HFFc6 (cell line): Measurements from ENCODE around the gene NUP98. TPM values are rescaled to one million over a fixed set of nuclear protein-coding genes. Genes with fewer than 3 reads are reported as not detected.
A peak's percentile ranks its signal among the peaks of the same experiment; 100 is the strongest.

Source experiments
- DNase-seq: peaks from one replicate; pipeline ENCODE4 v3.0.0-alpha.2; 2018
- H3K27ac Mint-ChIP-seq: 2 replicates; pipeline ENCODE4 v1.8.0; 2020; ENCODE audit warnings: mild to moderate bottlenecking, mixed read lengths
- H3K27me3 Mint-ChIP-seq: 2 replicates; pipeline ENCODE4 v1.8.0; 2021; ENCODE audit warnings: mild to moderate bottlenecking, moderate library complexity, mixed read lengths; ENCODE audit not compliant: insufficient read depth
- H3K36me3 Mint-ChIP-seq: 2 replicates; pipeline ENCODE4 v1.8.0; 2021; ENCODE audit warnings: low read depth, mixed read lengths
- H3K4me1 Mint-ChIP-seq: 2 replicates; pipeline ENCODE4 v1.8.0; 2020; ENCODE audit warnings: low read depth, mixed read lengths
- H3K4me3 Mint-ChIP-seq: 2 replicates; pipeline ENCODE4 v1.8.0; 2020; ENCODE audit warnings: mild to moderate bottlenecking, moderate library complexity, mixed read lengths
- H3K9me3 Mint-ChIP-seq: 2 replicates; pipeline ENCODE4 v1.8.0; 2020; ENCODE audit warnings: mild to moderate bottlenecking, mixed read lengths
- CTCF ChIP-seq: fragments of 200-600 bp; sonication (generic); IDR thresholded peaks from 2 replicates; pipeline ENCODE4 v1.5.0; 2021; ENCODE audit warnings: antibody characterized with exemption, mild to moderate bottlenecking
- total RNA-seq, 6 experiments: library from RNA; stranded (reverse); fragmentation: NEBNext Ultra II Directional; extraction: Animal tissue kit (Norgen Biotek cat#: 25700); gene quantifications; 2 replicates in 1 of 6; 3 replicates in 5 of 6; pipeline ENCODE4 v1.2.3, GENCODE V29; 2021

The NUP98 gene
- total RNA-seq, 6 experiments from 2014 or later, result 81.4 to 96.7 (median 85.6) TPM

- no peaks in the 10 kb centered on the region for H3K9me3 Mint-ChIP-seq
- H3K4me3 Mint-ChIP-seq, result no peak overlapping the region
- no peak for TF ChIP-seq CTCF
- H3K4me1 Mint-ChIP-seq, result peaks cover 37% of the 10 kb centered on the region
- H3K27ac Mint-ChIP-seq, result peak overlapping the region; percentile 54; the same call in 1 of the 2 replicates
- no peaks in the 10 kb centered on the region for H3K36me3 Mint-ChIP-seq
- DNase-seq, result no peak
- no peaks in the 10 kb centered on the region; the same call in 1 of the 2 replicates for H3K27me3 Mint-ChIP-seq
Measured at GRCh38 chr11:3810446-3810845, 13.1 kb upstream of the NUP98 start.

GRCh38 chr11:3809624-3809928 lies 12.2 kb upstream of the NUP98 start:
- no peak overlapping the region for H3K4me3 Mint-ChIP-seq
- H3K4me1 Mint-ChIP-seq, result peaks cover 42% of the 10 kb centered on the region

GRCh38 chr11:3808861-3809623 lies 11.7 kb upstream of the NUP98 start:
- peak overlapping the region; percentile 1; the same call in 1 of the 2 replicates for H3K27ac Mint-ChIP-seq
- H3K9me3 Mint-ChIP-seq, result no peaks in the 10 kb centered on the region
- peak overlapping the region; percentile 81 for H3K4me3 Mint-ChIP-seq
- H3K4me1 Mint-ChIP-seq, result peaks cover 47% of the 10 kb centered on the region
- H3K27me3 Mint-ChIP-seq, result no peaks in the 10 kb centered on the region; the same call in 1 of the 2 replicates
- DNase-seq, result peak; percentile 47
- H3K36me3 Mint-ChIP-seq, result no peaks in the 10 kb centered on the region
- TF ChIP-seq CTCF, result peak; percentile 70

More at GRCh38 chr11:3809624-3809928, 12.2 kb upstream of the NUP98 start:
- Mint-ChIP-seq H3K27me3 (no peaks in the 10 kb centered on the region; the same call in 1 of the 2 replicates), H3K9me3 (no peaks in the 10 kb centered on the region), H3K36me3 (no peaks in the 10 kb centered on the region), H3K27ac (no peak overlapping the region)
- TF ChIP-seq CTCF, result no peak
- no peak for DNase-seq

- Mint-ChIP-seq H3K36me3 (no peaks in the 10 kb centered on the region), H3K27ac (peak within 1 kb of the TSS; percentile 81), H3K4me3 (peak within 1 kb of the TSS; percentile 97), H3K27me3 (no peaks in the 10 kb centered on the region; the same call in 1 of the 2 replicates), H3K9me3 (no peaks in the 10 kb centered on the region), H3K4me1 (peaks cover 52% of the 10 kb centered on the region)
- peak; percentile 80 for TF ChIP-seq CTCF
- peak; percentile 43 for DNase-seq
Measured at GRCh38 chr11:3807909-3808860, 10.8 kb upstream of the NUP98 start, which contains the start of gene PGAP2. PGAP2 (plus strand) TSS chr11:3808560; CDS start chr11:3811260, 2,700 bp downstream.

GRCh38 chr11:3803726-3804495 lies 6.6 kb upstream of the NUP98 start:
- no peaks in the 10 kb centered on the region for H3K36me3 Mint-ChIP-seq
- no peaks in the 10 kb centered on the region for H3K27me3 Mint-ChIP-seq
- no peak for TF ChIP-seq CTCF
- H3K9me3 Mint-ChIP-seq, result no peaks in the 10 kb centered on the region
- H3K4me1 Mint-ChIP-seq, result peaks cover 37% of the 10 kb centered on the region
- H3K27ac Mint-ChIP-seq, result peak overlapping the region; percentile 74
- DNase-seq, result peak; percentile 89
- H3K4me3 Mint-ChIP-seq, result peak overlapping the region; percentile 49
